GM12878 (cell line): ENCODE measurements around the gene PAX7. TPM values are rescaled to one million over a fixed set of nuclear protein-coding genes. Genes with fewer than 3 reads are reported as not detected.

Source experiments
- ATAC-seq: fragments of 200-7000 bp; cut with Tn5 transposase; 3 replicates; pipeline ENCODE4 v1.9.1; 2020; ENCODE audit warnings: mild to moderate bottlenecking, moderate library complexity
- BruUV-seq: library from RNA; stranded (reverse); fragments of 400-500 nt; replicated peaks from 2 replicates; lab custom pipeline; 2021; lab: Mats Ljungman, UMichigan
- CTCF ChIA-PET: fragments of 300-600 bp; sonication (Branson Sonifier 250); formaldehyde crosslinking; extraction: SDS; loops from one replicate; lab custom pipeline; 2021; ENCODE audit warnings: inconsistent platforms; lab: Yijun Ruan, JAX
- POLR2A ChIA-PET: fragments of 350-600 bp; formaldehyde crosslinking; extraction: SDS; loops from one replicate; lab custom pipeline; 2021; ENCODE audit warnings: inconsistent platforms; lab: Charles Lee
- RAD21 ChIA-PET: fragments of 300-600 bp; sonication (Branson Sonifier 250); formaldehyde crosslinking; loops from one replicate; lab custom pipeline; 2023; ENCODE audit warnings: antibody characterized with exemption; ENCODE audit not compliant: unreplicated experiment; lab: Charles Lee
- SMC1A ChIA-PET: fragments of 300-600 bp; sonication (Branson Sonifier 250); formaldehyde crosslinking; loops from one replicate; lab custom pipeline; 2023; ENCODE audit not compliant: unreplicated experiment, uncharacterized antibody; lab: Charles Lee
- DNase-seq: peaks from one replicate; pipeline ENCODE4 v3.0.0-alpha.2; 2011; ENCODE audit warnings: low read depth, low spot score
- FAIRE-seq: peaks from 3 replicates; lab custom pipeline; 2011; peaks lifted over from hg19 to GRCh38; lab: Jason Lieb, UNC
- H2AFZ ChIP-seq: 2 replicates; pipeline ENCODE4 v1.6.0; 2011; ENCODE audit warnings: low read depth, low read length, control low read depth; ENCODE audit not compliant: control insufficient read depth
- H3K27ac ChIP-seq: 2 replicates; pipeline ENCODE4 v1.5.1; 2011; ENCODE audit warnings: control low read depth; ENCODE audit not compliant: control insufficient read depth, insufficient read depth
- H3K27me3 ChIP-seq, 2 experiments: replicated peaks in 1 of 2; 2 replicates each; pipeline versions ENCODE4 v1.6.0 to v1.6.1; 2011; ENCODE audit warnings: low read length in 1 of 2; ENCODE audit not compliant: control insufficient read depth in 2 of 2, insufficient read depth in 2 of 2
- H3K36me3 ChIP-seq, 2 experiments: 2 replicates each; pipeline ENCODE4 v1.5.1; 2011; ENCODE audit warnings: low read length in 1 of 2; ENCODE audit not compliant: control insufficient read depth in 2 of 2, insufficient read depth in 2 of 2
- H3K4me1 ChIP-seq: 2 replicates; pipeline ENCODE4 v1.6.1; 2011; ENCODE audit warnings: mild to moderate bottlenecking, low read length, moderate library complexity, mixed read lengths; ENCODE audit not compliant: control insufficient read depth, insufficient read depth
- H3K4me2 ChIP-seq: 2 replicates; pipeline ENCODE4 v1.6.0; 2011; ENCODE audit warnings: control low read depth; ENCODE audit not compliant: control insufficient read depth, insufficient read depth
- H3K4me3 ChIP-seq: fragments of 200-600 bp; sonication (generic); 2 replicates; pipeline ENCODE4 v1.5.1; 2016
- H3K79me2 ChIP-seq: 2 replicates; pipeline ENCODE4 v1.6.0; 2011; ENCODE audit warnings: low read length; ENCODE audit not compliant: control insufficient read depth, insufficient read depth
- H3K9ac ChIP-seq: 2 replicates; pipeline ENCODE4 v1.8.0; 2011; ENCODE audit warnings: low read length, control low read depth, mixed read lengths; ENCODE audit not compliant: control insufficient read depth, insufficient read depth
- H3K9me3 ChIP-seq: replicated peaks from 3 replicates; pipeline ENCODE4 v1.5.1; 2011; ENCODE audit warnings: mild to moderate bottlenecking, low read length; ENCODE audit not compliant: control insufficient read depth, insufficient read depth
- H4K20me1 ChIP-seq: 2 replicates; pipeline ENCODE4 v1.6.0; 2011; ENCODE audit not compliant: control insufficient read depth, insufficient read depth
- ASH2L ChIP-seq: fragments of 300-600, 200-600 bp; sonication (generic); IDR thresholded peaks from 2 replicates; pipeline ENCODE4 v1.6.1; 2017; ENCODE audit warnings: low read depth, mild to moderate bottlenecking, borderline replicate concordance
- BACH1 ChIP-seq: fragments of 450-650 bp; IDR thresholded peaks from 2 replicates; pipeline ENCODE4 v1.6.1; 2017; ENCODE audit warnings: mild to moderate bottlenecking, borderline replicate concordance
- HDGF ChIP-seq: fragments of 450-650 bp; IDR thresholded peaks from 2 replicates; pipeline ENCODE4 v1.6.1; 2016; ENCODE audit warnings: antibody characterized with exemption
- IKZF1 ChIP-seq: fragments of 450-650 bp; conservative IDR thresholded peaks from 2 replicates; pipeline ENCODE4 v1.6.1; 2017; ENCODE audit warnings: antibody characterized with exemption, mild to moderate bottlenecking
- NFIC ChIP-seq: IDR thresholded peaks from 2 replicates; pipeline ENCODE4 v1.6.1; 2012; ENCODE audit warnings: low read depth, mild to moderate bottlenecking, inconsistent platforms, low read length, moderate library complexity
- SIN3A ChIP-seq: IDR thresholded peaks from 2 replicates; pipeline ENCODE4 v1.6.1; 2012; ENCODE audit warnings: low read depth, low read length, improper control_type of control experiment
- STAT1 ChIP-seq: fragments of 450-650 bp; conservative IDR thresholded peaks from 2 replicates; pipeline ENCODE4 v1.6.1; 2014; ENCODE audit warnings: antibody characterized with exemption, mild to moderate bottlenecking
- SUZ12 ChIP-seq: fragments of 200-600 bp; sonication (generic); IDR thresholded peaks from one replicate; pipeline ENCODE4 v1.6.1; 2018; ENCODE audit warnings: antibody characterized with exemption, mild to moderate bottlenecking; ENCODE audit not compliant: unreplicated experiment
- WGBS: methylation state at CpG from one replicate; pipeline ENCODE4 v1.1.6; 2016; ENCODE audit warnings: low lambda C conversion rate; ENCODE audit not compliant: insufficient replicate concordance, insufficient coverage; ENCODE audit errors: missing lambda C conversion rate; 5-methylcytosine and 5-hydroxymethylcytosine counted together
- in situ Hi-C: fragments of 300-500 bp; cut with MboI; formaldehyde crosslinking; loops from 9 replicates; pipeline ENCODE4 v1.14.3; 2018; ENCODE audit warnings: mixed read lengths
- intact Hi-C: fragments of 100-400 bp; cut with micrococcal nuclease; formaldehyde crosslinking; loops from one replicate; pipeline ENCODE4 v1.14.2; 2022; ENCODE audit not compliant: unreplicated experiment
- polyA plus RNA-seq, 11 experiments: library from polyadenylated mRNA; depleted of rRNA in 4 of 11; unstranded in 6 of 11; stranded (reverse) in 5 of 11; fragments of >200 nt; fragmentation: Nextera tagmentation in 4 of 11; fragmentation: Illumina TruSeq in 1 of 11; extraction: Ambion mirVana in 4 of 11; extraction: Trizol in 1 of 11; gene quantifications; 1 replicate in 1 of 11; 2 replicates in 10 of 11; pipeline versions ENCODE4 v1.2.1 to v1.2.3, GENCODE V29; 2011 to 2016; ENCODE audit warnings: inconsistent platforms in 2 of 11, missing spikeins in 2 of 11, low read depth in 1 of 11
- total RNA-seq, 4 experiments: library from RNA; depleted of rRNA in 3 of 4; stranded (reverse); fragments of >200 nt in 3 of 4; fragmentation: Illumina TruSeq in 1 of 4; extraction: Trizol in 1 of 4; gene quantifications; 2 replicates each; pipeline versions ENCODE4 v1.2.1 to v1.2.3, GENCODE V29; 2013 to 2021

The PAX7 gene
- total and polyA plus RNA-seq, 10 of the 15 experiments (the other 5 are each of a cell fraction or from before 2014, with no cell fraction given), result not detected

DNA sequence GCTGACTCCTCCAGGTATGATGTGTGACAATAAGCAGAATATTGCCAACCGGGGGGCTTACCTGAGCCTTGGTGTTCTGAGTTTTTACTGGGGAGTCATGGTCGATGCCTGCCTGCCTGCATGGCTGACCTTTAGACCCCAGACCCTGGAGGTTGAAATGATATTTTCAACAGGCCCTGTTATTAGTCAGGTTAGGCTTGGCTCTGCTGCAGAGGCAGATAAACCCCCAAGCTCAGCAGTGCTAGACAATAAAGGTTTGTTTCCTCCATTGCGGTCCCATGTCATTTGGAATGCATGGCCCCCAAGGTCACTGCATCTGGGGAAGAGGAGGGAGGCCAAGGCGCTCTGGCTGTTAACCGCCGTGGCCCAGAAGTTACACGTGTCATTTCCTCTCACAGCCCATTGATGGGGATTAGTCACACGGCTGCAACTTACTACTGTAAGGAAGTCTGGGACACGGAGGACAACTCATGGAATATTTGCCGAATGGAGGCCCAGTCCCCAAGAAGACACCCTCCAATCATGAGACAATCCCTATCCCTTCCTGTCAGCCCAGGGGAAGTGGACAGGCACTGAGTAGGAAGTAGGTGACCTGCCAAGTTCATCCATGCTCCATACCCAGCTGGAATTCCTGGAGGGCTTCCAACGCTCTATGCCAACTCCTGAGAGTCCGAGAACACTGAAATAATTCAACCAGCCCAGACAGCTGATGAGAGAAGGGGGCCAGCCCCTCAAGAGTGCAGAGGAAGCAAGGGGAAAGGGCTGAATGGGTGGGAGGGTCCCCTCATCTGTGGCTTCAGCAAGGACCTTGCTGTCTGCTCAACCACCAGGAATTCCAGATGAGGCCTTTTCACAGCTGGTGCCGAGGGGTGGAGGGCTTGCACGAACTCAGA lies 131.5 kb downstream of the PAX7 start (continued):
- TF ChIP-seq SUZ12 (no peak), ASH2L (no peak), SIN3A (no peak), STAT1 (no peak)

DNA sequence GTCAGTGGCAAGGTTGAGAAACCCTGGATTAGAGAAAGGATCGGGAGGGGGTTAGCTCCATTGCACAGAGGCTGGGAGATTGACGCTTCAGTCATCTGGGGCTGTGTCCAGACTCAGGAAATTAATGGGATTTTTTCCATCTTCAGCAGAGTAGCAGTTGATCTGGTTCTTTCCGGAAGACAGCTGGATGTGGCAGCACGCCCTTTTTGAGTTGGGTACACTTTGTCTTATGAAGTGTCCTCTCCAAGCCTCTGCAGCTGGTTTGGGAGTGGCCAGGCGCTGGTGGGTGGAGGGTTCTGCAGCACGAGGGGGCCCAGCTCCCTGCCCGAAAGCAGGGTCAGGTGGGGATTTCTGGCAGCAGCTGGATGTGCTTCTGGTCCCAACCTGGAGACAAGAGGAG lies 133.7 kb downstream of the PAX7 start:
- Histone ChIP-seq H3K27me3 (peaks cover under 1 to 2% of the 10 kb centered on the region in 2 experiments), H3K9ac (no peak overlapping the region), H3K9me3 (no peaks in the 10 kb centered on the region), H3K4me3 (no peak overlapping the region), H3K4me2 (no peak overlapping the region), H2AFZ (no peak overlapping the region), H3K27ac (no peak overlapping the region), H4K20me1 (no peaks in the 10 kb centered on the region), H3K79me2 (no peaks in the 10 kb centered on the region), H3K4me1 (no peaks in the 10 kb centered on the region)
- ChIA-PET POLR2A (interaction anchor here (0.6 kb wide), 1 partner anchor 27 kb away, joined by 7 read pairs; no protein-coding TSS in a partner anchor), SMC1A (no interaction called here), CTCF (no interaction called here), RAD21 (no interaction called here)
- BruUV-seq, result no TSS peak
- no peak for ATAC-seq
- in situ Hi-C loops, result no loop called here
- WGBS, result 9% methylated on average over 7 of the region's 7 CpGs
- DNase-seq, result no peak
- no peak for FAIRE-seq
- TF ChIP-seq BACH1 (no peak), HDGF (no peak), NFIC (no peak), IKZF1 (no peak)
- TF ChIP-seq, all 136 proteins: peak for 0
- H3K36me3 ChIP-seq, result no peaks in the 10 kb centered on the region
- intact Hi-C loops, result no loop called here
